Peyer's patch (tissue), 4 donors: ENCODE results near the gene VHLL. TPM values are rescaled to one million over a fixed set of nuclear protein-coding genes. Genes with fewer than 3 reads are reported as not detected.

Experiments
- DNase-seq, 3 donors: peaks; one replicate each; pipeline ENCODE4 v3.0.0-alpha.2; 2017 to 2019
- H3K27ac ChIP-seq, 4 donors: fragments of 200-600 bp; sonication (generic); one replicate each; pipeline ENCODE4 v1.5.1; 2016 to 2019
- H3K27me3 ChIP-seq, 2 donors: fragments of 200-600 bp; sonication (generic); one replicate each; pipeline ENCODE4 v1.5.1; 2019
- H3K36me3 ChIP-seq, 3 donors: fragments of 200-600 bp; sonication (generic); one replicate each; pipeline ENCODE4 v1.5.1; 2016 to 2019
- H3K4me1 ChIP-seq, 4 donors: fragments of 200-600 bp; sonication (generic); one replicate each; pipeline ENCODE4 v1.5.1; 2016 to 2019
- H3K4me3 ChIP-seq, 4 donors: fragments of 200-600 bp; sonication (generic); 1 replicate in 3 of 4; 2 replicates in 1 of 4; pipeline ENCODE4 v1.5.1; 2016 to 2019; ENCODE audit warnings: mild to moderate bottlenecking in 1 of 4
- H3K9me3 ChIP-seq, 4 donors: fragments of 200-600 bp; sonication (generic); one replicate each; pipeline ENCODE4 v1.5.1; 2016 to 2019; ENCODE audit warnings: mild to moderate bottlenecking in 1 of 4
- POLR2A ChIP-seq, 2 donors: fragments of 450-650 bp; IDR thresholded peaks; one replicate each; pipeline ENCODE4 v1.5.1; 2017; ENCODE audit warnings: antibody characterized with exemption in 2 of 2, mild to moderate bottlenecking in 2 of 2, moderate library complexity in 2 of 2
- total RNA-seq, 4 donors: library from RNA; depleted of rRNA; stranded (reverse); fragments of >200 nt; gene quantifications; one replicate each; pipeline ENCODE4 v1.1.0, GENCODE V29; 2016
- TF ChIP-seq, protein P1 (sequence below), 6 experiments: fragments of 450-650 bp in 4 of 6; fragments of 200-600 bp in 2 of 6; sonication (generic) in 1 of 6; IDR thresholded peaks; one replicate each; pipeline ENCODE4 v1.5.1; 2017 to 2019; ENCODE audit warnings: antibody characterized with exemption in 6 of 6, mild to moderate bottlenecking in 3 of 6, moderate library complexity in 1 of 6

The VHLL gene
- total RNA-seq, 4 donors from 2014 or later: not detected

DNA sequence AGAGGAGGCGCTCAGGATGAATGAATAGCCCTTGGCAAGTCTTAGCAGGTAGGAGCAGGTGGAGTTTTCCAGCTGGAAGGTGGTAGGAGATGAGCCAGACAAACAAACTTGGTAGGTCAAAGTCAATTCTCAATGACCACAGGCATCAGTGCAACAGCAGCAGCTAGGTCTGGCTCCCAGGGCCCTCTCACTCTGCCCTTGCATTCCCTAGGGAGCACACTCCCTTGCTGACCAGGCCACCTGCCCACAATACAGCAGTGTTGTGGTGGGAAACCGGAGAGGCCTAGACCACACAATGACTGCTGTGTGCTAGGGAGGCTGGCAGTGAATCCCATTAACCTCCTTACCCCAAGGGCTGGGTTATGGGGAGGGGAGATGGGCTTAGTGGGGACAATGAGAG lies 38.2 kb downstream of the VHLL start:
- DNase-seq: no peak
- Histone ChIP-seq H3K36me3 (peaks cover 0 to 98% (median 0%) of the 10 kb centered on the region in 3 donors), H3K27me3 (no peaks in the 10 kb centered on the region), H3K4me1 (no peaks in the 10 kb centered on the region), H3K9me3 (no peaks in the 10 kb centered on the region), H3K27ac (no peak overlapping the region), H3K4me3 (no peak overlapping the region)
- TF ChIP-seq, protein P1, sequence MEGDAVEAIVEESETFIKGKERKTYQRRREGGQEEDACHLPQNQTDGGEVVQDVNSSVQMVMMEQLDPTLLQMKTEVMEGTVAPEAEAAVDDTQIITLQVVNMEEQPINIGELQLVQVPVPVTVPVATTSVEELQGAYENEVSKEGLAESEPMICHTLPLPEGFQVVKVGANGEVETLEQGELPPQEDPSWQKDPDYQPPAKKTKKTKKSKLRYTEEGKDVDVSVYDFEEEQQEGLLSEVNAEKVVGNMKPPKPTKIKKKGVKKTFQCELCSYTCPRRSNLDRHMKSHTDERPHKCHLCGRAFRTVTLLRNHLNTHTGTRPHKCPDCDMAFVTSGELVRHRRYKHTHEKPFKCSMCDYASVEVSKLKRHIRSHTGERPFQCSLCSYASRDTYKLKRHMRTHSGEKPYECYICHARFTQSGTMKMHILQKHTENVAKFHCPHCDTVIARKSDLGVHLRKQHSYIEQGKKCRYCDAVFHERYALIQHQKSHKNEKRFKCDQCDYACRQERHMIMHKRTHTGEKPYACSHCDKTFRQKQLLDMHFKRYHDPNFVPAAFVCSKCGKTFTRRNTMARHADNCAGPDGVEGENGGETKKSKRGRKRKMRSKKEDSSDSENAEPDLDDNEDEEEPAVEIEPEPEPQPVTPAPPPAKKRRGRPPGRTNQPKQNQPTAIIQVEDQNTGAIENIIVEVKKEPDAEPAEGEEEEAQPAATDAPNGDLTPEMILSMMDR (IDR thresholded peaks at IDR 0.05): no peak
- no peak for TF ChIP-seq POLR2A (IDR thresholded peaks at IDR 0.05)

DNA sequence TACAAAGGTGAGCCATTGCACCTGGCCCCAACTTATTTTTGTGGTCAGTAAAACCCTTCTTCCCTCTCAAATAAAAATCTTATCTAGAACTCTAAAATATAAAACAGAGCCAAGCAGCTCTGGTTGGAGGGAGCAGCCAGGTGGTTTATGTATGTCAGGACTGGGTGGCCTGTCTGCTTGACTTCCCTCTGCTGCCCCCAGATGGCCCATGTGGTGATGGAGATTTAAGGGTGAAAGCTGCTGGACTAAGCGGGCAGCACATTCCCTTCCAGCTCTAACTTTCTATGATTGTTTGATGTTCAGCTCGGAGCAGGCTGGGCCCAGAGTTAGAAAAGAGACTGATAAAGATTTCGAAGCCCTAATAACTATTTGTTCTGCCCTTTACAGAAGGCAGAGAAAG lies 39.3 kb downstream of the VHLL start:
- peaks cover 0 to 98% (median 0%) of the 10 kb centered on the region in 3 donors for H3K36me3 ChIP-seq
- no peak for DNase-seq

DNA sequence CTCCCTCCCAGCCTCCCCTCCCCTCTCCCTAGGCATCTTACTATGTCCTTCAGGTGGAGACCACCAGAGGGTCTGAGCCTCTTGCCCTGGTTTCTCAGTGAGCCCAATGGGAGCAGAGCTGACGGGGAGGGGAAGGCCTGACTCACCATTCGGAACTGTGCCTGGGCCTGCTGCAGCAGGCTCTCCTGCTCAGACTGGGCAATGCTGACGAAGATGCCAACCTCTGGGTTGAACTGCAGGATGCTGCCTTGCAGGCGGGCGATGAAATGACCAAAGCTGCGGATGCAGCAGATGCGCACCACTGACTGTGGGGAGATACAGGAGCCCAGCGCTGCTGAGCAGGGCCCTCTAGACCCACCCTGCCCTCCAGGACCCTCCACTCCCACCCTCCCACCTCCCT lies 40.2 kb downstream of the VHLL start:
- Histone ChIP-seq H3K27me3 (no peaks in the 10 kb centered on the region), H3K27ac (no peak overlapping the region), H3K36me3 (peaks cover 0 to 100% (median 0%) of the 10 kb centered on the region in 3 donors), H3K9me3 (no peaks in the 10 kb centered on the region), H3K4me1 (no peaks in the 10 kb centered on the region), H3K4me3 (no peak overlapping the region)
- no peak for TF ChIP-seq POLR2A (IDR thresholded peaks at IDR 0.05)
- TF ChIP-seq, protein P1 (IDR thresholded peaks at IDR 0.05): no peak
- no peak for DNase-seq

More for the DNA sequence above, 39.3 kb downstream of the VHLL start:
- no peak overlapping the region for H3K4me3 ChIP-seq
- H3K27ac ChIP-seq: no peak overlapping the region
- H3K9me3 ChIP-seq: no peaks in the 10 kb centered on the region
- TF ChIP-seq, protein P1 (IDR thresholded peaks at IDR 0.05): no peak
- no peak for TF ChIP-seq POLR2A (IDR thresholded peaks at IDR 0.05)
- H3K4me1 ChIP-seq: no peaks in the 10 kb centered on the region
- H3K27me3 ChIP-seq: no peaks in the 10 kb centered on the region

DNA sequence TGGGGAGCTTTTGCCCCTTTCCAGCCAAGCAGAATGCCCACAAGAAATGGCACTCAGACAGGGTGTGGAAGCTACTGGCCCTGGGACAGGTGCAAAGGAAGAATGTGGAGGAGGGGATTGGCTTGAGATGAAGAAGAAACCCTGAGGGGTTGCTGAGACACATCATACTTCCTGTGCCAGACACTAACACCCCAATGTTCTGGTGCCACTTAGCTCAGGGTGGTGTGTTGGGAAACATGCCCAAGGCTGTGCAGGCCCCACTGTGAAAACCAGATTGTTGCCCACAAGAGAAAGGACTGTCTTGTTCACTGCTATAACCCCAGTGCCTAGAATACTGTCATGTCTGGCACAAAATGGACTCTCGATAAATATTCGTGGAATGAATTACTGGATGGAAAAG lies 41.4 kb downstream of the VHLL start:
- no peak overlapping the region for H3K4me3 ChIP-seq
- no peak overlapping the region for H3K27ac ChIP-seq
- no peaks in the 10 kb centered on the region for H3K27me3 ChIP-seq
- H3K9me3 ChIP-seq: no peaks in the 10 kb centered on the region
- no peaks in the 10 kb centered on the region for H3K4me1 ChIP-seq
- H3K36me3 ChIP-seq: peaks cover 0 to 100% (median 0%) of the 10 kb centered on the region in 3 donors
- no peak for DNase-seq
- TF ChIP-seq, protein P1 (IDR thresholded peaks at IDR 0.05): no peak
- no peak for TF ChIP-seq POLR2A (IDR thresholded peaks at IDR 0.05)

DNA sequence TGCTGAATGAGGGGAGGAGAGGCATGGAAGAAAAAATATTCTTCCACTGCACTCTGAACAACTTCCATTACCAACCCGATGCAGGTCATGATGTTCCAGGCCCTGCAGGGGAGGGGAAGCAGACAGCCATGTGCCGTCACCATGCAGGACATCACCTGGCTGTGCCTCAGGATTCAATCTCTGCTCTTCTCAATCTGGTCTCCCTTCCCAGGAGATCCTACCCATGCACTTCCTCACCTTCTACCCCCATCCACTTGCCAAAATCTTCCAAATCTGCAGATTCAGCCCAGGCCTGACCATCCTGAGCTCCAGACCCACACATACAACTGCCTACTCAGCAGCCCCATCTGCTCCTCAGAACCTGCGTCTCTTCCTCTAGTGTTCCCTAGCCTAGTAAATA lies 45.5 kb downstream of the VHLL start:
- peaks cover 0 to 98% (median 0%) of the 10 kb centered on the region in 3 donors for H3K36me3 ChIP-seq
- TF ChIP-seq POLR2A (IDR thresholded peaks at IDR 0.05): no peak
- TF ChIP-seq, protein P1 (IDR thresholded peaks at IDR 0.05): no peak

DNA sequence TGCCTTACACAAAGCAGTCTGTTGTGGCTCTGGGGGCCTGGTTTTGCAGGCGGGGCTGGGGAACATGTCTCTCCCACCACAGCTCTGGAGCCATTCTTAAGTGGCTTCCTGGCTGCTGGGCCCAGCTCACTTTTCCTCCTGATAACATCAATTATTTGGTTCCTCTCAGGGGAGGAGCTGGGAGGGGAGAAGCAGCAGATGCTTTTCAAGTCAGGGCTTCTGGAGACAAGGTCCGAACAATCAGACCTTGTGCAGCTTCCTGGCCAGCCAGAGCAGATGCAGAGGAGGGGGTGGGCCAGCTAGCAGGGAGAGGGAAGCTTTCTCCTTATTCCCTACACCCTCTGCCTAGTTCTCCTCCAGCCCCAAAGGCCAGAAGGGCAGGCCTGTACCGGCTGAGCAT lies 47.6 kb downstream of the VHLL start:
- no peaks in the 10 kb centered on the region for H3K9me3 ChIP-seq
- H3K27me3 ChIP-seq: no peaks in the 10 kb centered on the region
- TF ChIP-seq, protein P1 (IDR thresholded peaks at IDR 0.05): no peak
- TF ChIP-seq POLR2A (IDR thresholded peaks at IDR 0.05): no peak
- no peak for DNase-seq
- H3K4me3 ChIP-seq: no peak overlapping the region
- peaks cover 0 to 9% (median 0%) of the 10 kb centered on the region in 4 donors for H3K4me1 ChIP-seq
- H3K36me3 ChIP-seq: peaks cover 0 to 77% (median 0%) of the 10 kb centered on the region in 3 donors
- no peak overlapping the region for H3K27ac ChIP-seq

More for the DNA sequence above, 45.5 kb downstream of the VHLL start:
- no peaks in the 10 kb centered on the region for H3K27me3 ChIP-seq
- no peak for DNase-seq
- H3K4me1 ChIP-seq: no peaks in the 10 kb centered on the region
- H3K27ac ChIP-seq: no peak overlapping the region
- no peaks in the 10 kb centered on the region for H3K9me3 ChIP-seq
- no peak overlapping the region for H3K4me3 ChIP-seq
